HG03460 (cell line): ENCODE measurements around the gene APOL5.
A peak's percentile ranks its signal among the peaks of the same experiment; 100 is the strongest.

Experiments
- ATAC-seq: cut with Tn5 transposase; IDR thresholded peaks from one replicate; pipeline ENCODE4 v1.9.1; 2021; ENCODE audit not compliant: unreplicated experiment

The APOL5 gene

DNA sequence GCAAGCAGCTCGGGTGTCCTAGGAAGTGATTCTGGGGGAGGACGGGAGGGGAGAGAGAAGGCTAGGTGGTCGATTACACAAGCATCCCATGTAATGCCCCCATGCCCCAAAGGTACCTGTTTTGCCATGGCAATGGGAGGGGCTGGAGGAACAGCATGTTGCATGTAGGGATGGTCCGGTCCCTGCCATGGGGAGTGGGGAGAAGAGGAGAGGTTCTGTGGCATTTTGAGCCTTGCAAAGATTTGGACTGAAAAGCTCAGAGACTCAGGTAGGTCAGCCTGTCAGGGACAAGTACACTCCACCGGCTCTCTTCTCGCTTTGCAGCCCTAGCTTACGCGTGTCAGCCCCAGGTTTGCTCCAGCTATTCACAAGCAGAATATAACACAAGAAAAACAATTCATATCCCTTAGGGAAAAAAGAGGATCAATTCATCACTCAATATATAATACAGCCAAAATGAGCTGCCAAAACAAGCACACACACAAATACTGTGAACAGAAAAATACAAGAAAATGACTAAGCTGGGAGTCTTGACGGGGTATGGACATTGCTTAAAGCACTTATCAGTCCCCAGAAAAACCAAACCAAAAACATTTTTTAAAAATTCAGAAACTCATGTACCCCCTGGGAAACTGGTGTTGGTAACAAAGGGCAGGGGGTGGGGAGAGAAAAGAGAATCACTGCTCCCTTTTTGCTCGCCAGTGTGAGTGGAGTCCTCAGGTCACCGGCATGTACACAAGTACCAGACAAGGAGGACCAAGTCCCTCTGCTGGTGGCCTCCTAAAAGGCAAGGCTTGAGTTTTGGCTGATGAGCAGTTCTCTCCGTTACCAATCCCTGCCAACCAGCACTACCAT lies 21.6 kb downstream of the APOL5 start:
- ATAC-seq = no peak

DNA sequence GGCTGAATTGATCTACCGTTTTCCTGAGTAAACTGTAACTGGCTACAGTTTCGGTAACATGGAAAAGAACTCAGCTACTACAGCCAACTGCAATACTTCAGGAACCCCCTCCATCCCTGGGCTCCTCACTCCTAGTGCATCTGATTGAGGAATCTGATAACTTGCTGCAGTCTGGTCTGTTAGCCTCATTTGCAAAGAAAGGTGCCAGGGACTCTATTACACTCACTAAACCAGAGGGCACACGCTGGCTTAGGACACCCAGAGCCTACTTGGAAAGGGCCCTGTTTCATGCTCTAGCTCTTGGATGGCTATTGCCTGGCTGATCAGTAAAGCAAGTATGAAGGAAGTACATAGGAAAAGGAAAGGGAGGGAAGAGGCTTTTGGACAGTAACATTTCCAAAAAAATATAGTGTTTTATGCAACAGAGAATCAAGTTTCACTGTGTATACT lies 22.3 kb downstream of the APOL5 start:
- no peak for ATAC-seq

DNA sequence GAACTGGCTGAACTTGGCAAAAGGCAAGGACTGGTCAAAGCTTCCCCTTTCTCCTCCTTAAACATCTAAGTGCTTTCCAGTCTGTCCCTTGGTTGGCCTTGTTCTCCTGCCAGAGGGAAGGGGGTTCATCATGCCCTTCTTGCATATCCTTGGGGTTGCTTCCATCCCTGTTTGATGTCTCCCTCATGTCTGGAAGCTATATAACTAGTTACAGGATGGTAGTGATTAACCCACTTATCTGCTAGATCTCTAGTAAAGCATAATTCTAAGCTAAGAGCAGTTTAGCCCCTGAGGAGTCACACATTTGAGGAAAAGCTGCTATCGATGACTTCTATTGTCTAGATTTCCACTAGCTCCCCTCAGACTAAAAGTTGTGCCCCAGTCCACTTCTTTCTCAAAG lies 22.9 kb downstream of the APOL5 start:
- no peak for ATAC-seq

DNA sequence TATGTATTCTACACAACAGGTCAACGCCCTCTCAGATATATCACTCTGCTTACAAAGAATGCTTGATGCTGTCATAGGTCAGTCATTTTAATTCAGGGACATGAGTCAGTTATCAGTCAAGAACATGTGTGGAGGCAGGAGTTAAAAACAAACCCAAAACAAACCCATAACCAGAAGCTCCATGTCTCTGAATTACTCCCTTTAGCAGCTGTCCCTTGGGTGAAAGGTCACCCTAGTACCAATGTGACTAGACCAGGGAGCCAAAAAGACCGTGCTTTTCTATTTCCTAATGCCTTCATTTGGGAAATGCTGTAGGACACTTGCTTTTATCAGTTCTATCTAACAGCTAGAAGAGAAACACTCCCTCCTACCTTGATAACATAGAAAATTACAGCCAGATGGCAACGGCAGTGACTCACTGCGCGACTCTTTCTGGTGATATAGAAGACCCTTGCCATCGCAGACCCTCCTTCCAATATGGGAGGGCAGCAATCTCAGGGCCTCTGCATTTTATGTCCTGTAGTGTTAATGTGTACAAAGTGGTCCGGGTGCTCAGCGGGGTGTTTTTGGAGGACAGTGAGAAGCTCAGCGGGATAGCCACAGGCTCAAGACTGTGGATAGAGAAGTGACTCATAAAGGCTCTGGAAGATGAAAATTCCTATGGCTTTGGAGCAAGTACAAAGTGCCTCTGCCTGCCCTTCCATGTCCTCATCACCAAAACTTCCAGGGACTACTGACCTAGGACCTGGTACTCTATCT lies 24.8 kb downstream of the APOL5 start:
- no peak for ATAC-seq

DNA sequence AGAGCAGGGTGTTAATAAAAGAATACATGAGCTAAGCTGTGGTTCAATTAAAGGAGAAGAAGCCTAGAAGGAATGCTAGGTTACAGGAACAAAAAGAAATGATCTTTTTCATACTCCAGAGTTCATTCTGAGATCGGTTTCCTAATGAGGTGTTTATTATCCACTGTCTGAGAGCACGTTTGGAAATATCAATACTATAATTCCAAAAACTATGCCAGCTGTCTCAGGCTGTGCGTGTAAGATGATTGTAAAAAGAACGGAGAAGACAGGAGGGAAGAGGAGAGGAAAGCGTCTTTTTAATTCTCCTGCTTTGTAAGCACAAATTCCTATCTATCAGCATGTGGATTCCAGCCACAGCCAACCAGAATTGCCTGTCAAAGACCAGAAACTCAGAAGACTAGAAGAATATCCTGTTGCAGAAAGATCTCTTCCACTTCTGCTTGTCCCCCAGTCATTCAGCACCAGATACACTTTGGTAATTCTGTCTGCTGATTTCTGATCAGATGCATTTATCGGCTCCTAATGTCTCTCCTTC lies 25.7 kb downstream of the APOL5 start:
- no peak for ATAC-seq

DNA sequence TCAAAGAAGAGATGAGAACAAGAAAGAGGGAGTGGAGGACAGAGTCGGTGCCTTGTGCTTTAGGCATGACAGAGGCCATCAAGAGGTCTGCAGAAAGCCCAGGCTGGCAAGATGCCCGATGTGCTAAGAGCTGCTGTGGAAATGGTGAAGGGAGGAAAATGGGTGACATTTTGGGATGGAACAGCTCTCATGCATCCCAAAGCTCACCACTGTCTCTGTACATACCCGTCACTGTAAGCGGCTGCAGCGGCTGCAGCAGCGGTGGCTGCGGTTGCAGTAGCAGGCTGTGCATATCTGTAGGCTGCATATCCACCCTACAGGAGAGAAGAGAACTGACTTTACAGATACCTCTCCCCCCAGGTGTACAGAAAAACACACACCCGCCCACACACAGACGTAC lies 28.6 kb downstream of the APOL5 start:
- no peak for ATAC-seq

DNA sequence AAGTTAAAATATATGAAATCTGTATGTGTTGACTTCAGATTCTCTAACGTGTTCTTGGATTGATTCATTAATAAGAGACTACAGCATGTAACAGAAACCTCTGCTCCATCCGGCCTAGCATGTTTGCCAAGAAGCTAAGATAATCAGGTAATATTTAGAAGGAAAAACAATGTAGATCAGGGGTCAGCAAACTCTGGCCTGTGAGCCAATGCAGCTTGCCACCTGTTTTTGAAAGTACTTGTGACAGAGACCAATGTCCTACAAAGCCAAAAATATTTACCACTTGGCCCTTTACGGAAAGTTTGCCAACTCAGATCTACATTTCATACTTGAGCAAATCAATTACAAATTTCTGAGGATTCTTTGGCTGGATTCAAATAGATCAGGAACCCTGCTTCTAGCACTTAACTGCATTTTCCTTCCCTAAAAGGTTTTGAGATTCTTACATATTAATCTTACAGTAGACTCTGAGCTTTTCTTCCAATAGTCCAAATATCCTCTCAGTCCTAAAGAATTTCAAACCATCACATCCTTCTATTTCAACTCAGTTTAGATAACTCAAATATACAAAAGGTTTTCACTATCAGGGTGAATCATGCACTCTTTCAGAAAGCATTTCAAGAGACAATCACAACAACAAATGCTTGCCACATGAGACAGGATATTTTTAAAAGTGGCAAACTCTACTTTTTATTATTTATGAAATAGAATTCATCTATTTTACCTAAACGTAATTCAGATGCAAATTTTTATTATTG lies 29.5 kb downstream of the APOL5 start:
- ATAC-seq = no peak

DNA sequence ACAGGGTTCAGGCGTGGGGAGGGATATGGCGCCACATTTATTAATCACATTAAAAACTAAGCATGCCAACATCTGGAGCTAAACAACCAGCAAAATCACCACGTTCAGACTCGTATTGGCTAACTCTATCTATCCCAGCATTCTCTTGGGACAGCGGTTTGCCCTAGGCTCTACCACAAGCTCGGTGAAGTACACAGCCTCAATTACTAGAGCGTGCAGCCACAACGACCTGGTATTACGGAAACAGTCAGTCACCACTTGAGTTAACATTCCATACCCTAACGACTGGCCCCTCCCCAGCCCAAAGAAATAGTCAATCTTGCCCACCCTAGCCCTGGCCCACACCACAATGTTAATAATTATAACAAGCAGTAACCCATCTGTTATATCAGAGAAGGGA lies 32.1 kb downstream of the APOL5 start:
- ATAC-seq = peak; percentile 69

DNA sequence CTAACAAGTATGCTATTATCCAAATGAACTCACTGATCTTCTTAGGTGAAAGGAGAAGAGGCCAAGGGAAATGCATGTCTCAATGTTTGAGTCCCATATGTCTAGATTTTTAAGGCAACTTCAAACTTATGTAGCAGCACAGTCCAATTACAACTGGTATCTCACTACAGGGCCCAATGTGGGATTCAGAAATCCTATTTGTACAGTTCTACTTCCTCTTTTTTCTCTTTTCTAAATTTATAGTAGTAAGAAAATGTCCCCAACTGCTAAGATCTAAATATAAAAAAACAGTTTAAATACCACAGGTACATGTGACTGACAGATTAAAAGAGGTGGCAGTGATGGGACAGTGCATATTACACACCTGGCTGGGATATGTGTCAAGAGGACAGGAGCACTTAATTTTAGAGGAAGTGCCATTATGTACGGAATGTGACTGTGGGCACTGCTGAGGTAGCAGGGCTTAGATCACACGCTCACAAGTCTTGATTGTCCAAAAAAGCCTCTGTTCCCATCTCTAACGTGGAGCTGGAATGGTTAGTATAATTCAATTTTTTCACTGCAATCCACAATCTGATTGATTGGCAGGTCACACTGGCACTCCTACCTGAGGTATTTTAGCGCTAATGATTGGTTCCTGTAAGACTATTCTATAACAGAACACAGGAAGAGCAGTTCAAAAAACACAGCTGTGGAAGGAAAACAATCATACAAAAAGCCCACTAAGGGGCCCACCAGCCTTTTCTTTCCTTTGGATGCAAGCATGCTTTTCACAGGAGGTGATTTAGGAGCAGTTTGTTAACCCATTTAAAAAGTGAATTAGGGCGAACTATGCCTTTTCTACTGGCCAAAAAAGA lies 34.6 kb downstream of the APOL5 start:
- no peak for ATAC-seq

DNA sequence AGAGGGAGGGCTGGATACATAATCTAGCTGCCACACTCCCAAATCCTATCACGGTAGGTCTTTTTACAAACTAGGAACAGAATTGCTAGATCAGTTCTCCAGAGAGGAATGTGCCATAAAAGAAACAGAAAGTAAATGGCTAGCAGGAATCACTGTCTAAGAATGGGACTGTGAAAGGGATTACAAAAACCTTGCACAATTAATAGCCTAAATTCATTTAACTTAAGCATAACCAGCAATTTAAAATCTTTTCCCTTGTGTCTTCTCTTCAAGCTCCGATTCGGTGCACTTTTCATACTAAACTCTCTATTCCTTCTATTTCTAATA lies 35.2 kb downstream of the APOL5 start:
- no peak for ATAC-seq

DNA sequence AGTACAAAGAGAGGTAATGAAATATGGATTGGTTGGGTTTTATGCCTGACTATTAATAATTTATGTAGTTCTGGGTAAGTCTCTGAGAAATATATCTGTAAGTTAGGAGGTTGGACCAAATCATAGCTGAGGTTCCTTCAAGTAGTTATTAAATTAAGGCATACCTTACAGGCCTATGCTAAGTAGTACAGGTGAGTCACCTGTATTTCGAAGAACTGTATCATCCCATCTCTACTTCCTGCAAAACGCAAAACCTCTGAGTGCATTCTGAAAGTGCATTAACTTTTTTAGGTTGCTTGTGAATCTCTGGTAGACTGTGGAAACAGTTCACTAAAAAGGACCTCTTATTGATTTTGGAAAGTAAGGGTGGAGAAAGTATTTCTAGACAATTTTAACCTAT lies 37.1 kb downstream of the APOL5 start:
- ATAC-seq = no peak

DNA sequence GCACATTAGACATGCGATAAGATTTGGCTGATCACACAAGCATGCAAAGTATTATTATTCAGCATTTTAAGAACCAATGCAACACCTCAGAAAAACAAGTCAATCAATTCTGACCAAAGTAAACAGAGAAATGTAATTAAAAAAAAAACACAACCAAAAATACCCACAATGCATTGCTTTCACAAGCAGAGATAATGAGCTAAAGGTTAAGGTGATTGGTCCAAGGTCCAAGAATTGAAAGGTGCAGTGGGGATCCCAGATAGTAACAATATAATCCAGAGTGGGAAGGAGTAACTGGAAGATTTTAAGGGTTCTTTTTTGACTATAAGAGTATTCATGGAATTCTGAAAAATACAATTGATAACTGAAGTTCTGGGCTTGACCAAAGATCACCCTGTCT lies 39.0 kb downstream of the APOL5 start:
- ATAC-seq = no peak

DNA sequence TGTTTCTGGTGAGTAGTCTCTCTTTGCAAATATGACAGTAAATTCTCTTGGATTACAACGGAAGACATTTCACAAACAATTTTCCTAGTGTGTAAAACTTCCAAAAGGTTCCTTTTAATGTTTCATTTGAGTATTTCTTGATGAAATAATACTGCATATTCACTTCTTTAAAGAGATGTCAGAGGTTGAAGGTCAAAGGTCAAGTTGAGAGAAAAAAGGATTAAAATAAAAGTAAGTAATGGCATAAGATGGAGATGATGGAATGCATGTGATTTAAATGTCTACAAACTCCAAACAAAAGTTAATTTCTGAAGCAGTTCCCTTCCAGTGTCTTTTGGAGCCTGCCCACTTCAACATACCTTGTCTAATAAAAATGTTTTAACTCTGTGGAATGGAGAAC lies 40.7 kb downstream of the APOL5 start:
- no peak for ATAC-seq

DNA sequence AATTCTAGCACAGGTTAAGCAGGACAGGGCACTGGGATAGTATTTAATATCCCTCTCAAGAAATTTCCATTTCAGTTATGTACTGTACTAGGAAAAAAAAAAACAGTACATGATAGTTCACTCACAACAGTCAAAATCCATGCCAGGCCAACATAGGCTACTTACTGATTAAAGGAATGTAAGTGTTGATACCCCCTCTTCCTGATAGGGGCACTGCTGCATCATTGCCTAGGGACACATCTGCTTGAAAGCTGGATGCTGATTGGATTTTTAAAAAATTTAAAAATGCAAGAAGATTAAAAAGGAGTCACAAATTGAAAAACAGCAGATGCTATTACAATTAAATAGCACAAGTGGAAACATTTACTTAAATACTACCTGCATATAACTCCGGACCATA lies 43.4 kb downstream of the APOL5 start:
- ATAC-seq = no peak

DNA sequence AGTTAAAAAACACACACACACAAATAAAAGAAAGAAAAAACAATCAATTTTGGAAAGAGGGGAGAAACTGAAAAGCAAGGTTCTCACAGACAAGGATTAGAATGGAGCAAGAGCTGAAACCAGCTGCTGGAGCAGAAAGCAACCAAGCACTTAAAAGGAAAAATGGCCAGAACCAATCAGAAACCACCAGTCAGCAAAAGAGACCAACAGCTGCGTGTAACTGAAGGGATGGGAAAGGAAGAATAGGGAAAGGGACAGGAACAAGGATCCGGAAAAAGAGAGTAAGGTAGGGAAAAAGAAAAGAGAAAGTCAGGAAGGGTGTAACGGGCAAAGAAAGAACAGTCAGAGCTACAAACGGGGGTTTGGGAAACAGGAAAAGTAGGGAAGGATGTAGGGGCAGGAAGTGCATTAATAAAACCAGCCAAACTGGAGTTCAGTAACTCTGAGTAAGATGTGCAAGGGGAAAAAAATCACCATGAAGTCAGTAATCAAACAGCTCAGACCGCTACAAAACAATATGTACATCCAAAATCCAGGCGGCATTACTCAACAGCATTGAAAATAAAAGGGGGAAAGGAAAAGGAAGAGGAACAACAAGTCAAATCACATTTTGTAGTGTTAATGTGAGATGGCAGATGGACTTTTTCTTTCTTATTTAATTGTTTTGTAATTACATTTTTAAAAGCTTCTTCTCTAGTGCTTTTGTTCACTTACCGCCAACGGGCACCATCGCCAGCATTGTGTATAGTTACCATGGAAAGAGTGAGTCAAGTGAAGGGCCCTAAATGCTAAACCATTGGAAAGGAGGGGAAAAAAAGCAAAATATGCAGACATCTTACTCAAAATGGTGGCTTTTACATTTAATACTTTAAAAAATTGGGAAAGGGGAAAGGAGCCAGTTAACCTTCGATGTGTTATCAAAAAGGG lies 49.2 kb downstream of the APOL5 start:
- no peak for ATAC-seq

DNA sequence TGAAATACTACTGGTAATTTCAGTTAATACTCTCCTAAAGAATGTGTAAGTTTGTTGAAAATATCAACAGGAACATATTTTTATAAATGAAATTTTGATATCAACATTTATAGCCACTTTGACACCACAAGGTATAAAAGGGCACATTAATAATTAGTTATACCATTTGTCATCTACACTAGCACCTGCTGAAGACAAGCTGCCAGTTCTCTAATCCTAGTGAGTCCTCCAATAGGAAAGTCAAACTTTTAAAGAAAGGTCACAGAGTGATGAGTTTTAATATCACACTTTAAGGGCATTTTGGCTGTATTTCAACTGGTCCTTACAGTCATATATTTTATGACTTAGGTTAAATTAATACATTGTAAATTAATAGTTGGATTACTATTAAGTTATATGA lies 52.3 kb downstream of the APOL5 start:
- no peak for ATAC-seq

DNA sequence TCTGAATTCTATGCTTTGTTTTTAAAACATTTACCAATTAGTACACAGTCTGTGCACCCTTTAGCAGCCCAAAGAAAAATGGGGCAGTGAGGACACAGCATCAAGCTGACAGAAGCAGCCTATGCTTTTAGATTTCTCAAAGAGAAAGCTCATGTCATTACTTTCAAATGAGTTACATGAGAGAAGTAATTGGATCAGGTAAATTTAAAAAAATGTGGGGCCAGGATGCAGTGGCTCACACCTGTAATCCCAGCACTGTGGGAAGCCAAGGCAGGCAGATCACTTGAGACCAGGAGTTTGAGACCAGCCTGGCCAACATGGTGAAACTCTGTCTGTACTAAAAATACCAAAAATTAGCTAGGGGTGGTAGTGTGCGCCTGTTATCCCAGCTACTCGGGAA lies 57.7 kb downstream of the APOL5 start:
- ATAC-seq = no peak

DNA sequence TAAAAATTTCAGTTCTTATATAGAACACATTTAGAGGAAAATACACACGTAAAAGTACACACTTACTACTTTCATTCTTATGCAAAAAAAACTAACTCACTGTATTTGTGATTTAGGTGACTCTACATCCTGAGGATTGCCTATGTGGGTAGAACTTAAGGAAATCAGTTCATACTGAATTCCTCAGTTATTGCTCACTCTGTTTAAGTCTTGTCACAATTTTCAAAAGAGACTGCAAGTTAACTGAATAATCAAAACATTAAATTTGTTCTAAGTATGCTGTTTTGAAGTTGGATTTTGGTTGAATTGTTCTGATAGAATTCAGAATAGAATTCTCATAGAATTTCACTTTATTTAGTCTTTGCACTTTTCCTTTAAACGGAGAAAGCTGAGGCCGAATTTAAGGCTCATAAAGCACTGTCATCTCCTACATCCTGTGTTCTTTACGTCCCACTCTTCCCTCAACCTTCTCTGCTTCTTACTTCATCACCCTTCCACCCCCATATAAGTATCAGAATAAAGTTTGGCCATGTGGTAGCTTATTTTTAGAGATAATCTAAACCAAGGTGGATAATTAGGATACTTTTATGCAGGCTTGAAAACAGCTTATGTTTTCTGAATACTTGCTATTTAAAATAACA lies 59.8 kb downstream of the APOL5 start:
- no peak for ATAC-seq
